Cortex of kidney (tissue), 1 donor: ENCODE measurements around the gene ECI1.
"Not testable (repeated sequence)": the region's sequence is repeated elsewhere in the genome, so short reads cannot be mapped to it uniquely, and the experiment has no call there.

Experiments used
- DNase-seq: peaks from one replicate; lab custom pipeline; 2025; lab: John Stamatoyannopoulos, UW

Gene ECI1

DNA sequence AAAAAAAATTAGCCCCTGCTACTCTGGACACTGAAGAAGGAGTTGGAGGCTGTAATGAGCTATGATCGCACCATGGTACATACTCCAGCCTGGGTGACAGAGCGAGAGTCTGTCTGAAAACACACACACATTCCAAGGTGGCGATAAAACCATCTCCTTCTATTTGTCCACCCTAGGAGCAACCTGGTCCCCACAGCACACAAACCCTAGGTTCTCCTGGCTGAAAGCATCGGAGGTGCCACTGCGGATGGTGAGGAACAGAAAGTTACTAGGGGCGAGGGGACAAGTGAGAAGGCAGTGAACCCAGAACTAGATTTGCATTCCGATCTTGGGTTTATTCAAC, 1.4 kb upstream of the ECI1 start:
- DNase-seq: no peak

GRCh38 chr16:2250652-2251295, 613 bp downstream of the ECI1 start:
- no peak for DNase-seq

DNA sequence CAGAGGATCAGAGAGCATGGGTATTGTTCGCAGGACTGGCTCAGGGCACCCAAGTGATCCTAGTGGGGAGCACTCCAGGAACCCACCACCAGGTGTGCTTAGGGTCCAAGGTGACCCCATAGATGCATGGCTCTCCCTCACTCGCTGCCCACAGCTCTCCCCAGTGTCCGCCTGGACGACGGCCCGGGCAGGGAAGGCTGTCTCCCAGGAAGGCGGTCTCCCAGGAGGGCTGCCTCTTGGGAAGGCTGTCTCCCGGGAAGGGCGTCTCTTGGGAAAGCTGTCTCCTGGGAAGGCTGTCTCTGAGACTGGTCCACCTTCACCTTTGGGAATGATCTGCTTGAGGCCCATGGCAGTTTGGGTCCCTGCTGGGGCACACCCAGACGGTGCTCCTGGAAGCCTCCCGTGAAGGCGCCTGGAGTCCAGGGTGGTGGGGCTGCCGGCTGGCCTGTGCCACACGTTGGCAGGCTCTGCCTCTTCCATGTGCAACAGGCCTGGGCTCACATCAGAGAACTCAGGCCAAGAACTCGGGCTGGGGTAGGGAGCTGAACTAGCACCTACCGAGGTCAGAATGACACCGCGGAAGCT, 5.0 kb downstream of the ECI1 start:
- DNase-seq: no peak

DNA sequence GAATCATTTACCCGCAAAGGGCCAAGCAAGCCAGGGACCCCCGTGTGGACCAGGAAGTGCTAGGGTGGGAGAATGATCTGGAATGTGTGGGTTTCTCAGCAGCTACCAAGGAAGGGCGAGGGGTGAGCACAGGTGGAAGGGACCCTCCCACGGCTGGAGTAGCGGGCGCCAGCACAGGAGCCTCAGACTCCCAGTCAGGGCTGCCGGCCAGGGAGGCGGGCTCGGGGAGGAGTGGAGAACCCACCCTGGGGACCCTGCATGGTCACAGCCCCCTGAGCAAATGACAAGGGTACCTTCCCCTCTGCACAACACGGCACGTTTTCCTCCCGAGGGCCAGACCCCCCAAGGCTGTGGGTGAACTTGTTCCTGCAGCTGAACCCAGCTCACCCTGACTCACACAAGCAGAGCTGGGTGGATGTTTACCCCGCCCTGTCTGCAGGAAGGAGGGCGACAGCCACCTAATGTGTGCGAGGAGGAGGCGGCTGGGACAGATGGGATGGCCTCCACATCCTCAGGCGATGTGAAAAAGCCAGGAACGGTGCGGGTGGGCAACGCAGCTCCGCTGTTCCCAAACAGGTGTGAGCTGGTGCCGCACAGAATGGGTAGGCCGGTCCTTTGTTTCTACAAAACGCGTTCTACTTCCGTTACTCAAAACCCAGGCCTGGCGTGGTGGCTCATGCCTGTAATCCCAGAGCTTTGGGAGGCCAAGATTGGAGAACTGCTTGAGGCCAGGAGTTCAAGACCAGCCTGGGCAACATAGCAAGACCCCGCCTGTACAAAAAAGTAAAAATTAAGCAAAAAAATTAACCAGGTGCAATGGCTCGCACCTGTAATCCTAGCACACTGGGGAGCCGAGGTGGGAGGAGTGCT, 6.2 kb downstream of the ECI1 start:
- DNase-seq: no peak

GRCh38 chr16:2244301-2244700, 7.1 kb downstream of the ECI1 start:
- DNase-seq: no peak

GRCh38 chr16:2243781-2244180, 7.6 kb downstream of the ECI1 start:
- DNase-seq: no peak

DNA sequence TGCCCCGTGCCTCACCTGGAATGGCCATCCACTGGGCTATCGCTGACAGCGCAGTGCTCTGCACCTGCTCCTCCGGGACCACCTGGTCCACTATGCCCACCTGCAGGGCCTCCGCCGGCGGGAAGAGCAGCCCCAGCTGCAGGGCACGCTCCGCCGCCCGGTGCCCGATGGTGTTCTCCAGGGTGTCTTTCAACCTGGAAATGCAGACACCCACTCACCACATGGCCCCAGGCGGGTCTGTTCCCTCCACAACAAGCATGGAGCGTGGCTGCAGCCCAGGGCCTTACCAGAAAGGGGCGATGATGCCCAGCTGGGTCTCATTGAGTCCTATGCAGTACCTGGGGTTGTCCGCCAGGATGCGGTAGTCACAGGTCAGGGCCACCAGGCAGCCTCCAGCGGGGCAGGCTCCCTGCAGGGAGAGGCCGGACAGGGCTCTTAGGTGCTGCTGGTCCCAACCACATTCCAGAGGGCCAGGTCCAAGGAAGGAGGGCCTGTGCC, 8.3 kb downstream of the ECI1 start:
- no peak for DNase-seq

GRCh38 chr16:2242598-2242997, 8.8 kb downstream of the ECI1 start:
- no peak for DNase-seq

GRCh38 chr16:2240331-2240730, 11.1 kb downstream of the ECI1 start:
- DNase-seq: not testable (repeated sequence)

- DNase-seq: no peak
Observed at GRCh38 chr16:2238838-2239675, 12.3 kb downstream of the ECI1 start.

GRCh38 chr16:2238150-2238837, 13.1 kb downstream of the ECI1 start:
- no peak for DNase-seq

GRCh38 chr16:2237493-2238149, 13.8 kb downstream of the ECI1 start:
- DNase-seq: no peak

DNA sequence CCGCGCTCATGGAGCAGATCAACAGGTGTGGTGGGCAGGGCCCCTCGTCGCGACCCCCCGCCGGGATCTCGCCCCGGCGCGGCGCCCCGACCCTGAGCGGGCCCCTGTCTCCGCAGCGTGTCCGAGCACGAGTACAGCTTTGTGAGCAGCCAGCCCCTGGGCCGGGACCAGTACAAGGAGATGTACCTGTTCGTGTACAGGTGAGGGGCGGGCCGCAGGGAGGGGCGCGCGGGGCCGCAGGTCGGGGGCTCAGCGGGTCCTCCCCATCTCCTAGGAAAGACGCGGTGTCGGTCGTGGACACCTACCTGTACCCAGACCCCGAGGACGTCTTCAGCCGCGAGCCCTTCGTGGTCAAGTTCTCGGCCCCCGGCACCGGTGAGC, 14.3 kb downstream of the ECI1 start:
- no peak for DNase-seq

DNA sequence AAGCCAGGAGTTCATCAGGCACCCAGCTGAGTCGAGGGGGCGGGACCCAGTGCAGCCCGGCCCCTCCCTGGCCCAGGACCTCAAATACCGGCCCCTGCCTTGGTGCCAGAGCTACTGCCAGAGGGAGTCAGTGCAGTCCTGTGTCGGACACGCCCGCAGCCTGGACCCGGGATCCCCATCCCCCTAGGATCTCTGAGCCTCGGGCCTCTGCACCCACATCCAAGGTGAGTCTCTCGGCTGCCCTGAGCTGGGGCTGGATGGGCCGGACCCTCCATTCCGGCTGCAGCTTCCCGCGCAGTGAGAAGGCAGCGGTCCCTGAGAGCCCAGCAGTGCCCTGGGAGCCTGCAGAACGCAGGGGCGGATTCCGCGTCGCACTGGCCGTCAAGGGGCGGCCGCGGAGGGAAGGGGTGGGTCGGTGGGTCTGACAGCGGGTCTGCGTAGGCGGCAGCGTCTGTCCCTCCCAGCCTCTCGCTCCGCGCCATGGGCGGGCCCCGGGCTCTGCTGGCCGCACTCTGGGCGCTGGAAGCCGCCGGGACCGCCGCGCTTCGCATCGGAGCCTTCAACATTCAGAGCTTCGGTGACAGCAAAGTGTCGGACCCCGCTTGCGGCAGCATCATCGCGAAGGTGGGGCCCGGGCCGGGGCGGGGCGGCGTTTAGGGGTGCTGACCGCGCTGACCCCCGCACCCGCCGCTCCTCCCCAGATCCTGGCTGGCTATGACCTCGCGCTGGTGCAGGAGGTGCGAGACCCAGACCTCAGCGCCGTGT, 14.9 kb downstream of the ECI1 start, which contains the start of gene DNASE1L2:
Gene DNASE1L2, plus strand, starts transcription at position 108 of the 765 bp plus-strand sequence. Its CDS starts 373 bp downstream, at position 481.
- DNase-seq: no peak

- no peak for DNase-seq
Observed at GRCh38 chr16:2235695-2236336, 15.6 kb downstream of the ECI1 start.

DNA sequence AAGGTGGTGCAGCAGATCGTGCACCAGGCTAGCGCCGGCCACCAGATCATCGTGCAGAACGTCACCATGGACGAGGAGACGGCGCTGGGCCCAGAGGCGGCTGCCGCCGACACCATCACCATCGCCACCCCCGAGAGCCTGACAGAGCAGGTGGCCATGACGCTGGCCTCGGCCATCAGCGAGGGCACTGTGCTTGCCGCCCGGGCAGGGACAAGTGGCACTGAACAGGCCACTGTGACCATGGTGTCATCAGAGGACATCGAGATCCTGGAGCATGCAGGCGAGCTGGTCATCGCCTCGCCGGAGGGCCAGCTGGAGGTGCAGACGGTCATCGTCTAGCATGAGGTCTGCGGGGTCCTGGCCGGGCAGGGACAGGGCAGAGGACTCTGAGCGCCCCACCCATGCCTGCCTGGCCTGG, 16.1 kb downstream of the ECI1 start:
- no peak for DNase-seq

- DNase-seq: no peak
Observed at GRCh38 chr16:2234813-2235170, 16.6 kb downstream of the ECI1 start.

GRCh38 chr16:2233872-2234812, 17.2 kb downstream of the ECI1 start:
- DNase-seq: no peak
